D721Med (cell line): ENCODE results near the gene APLP1.

Source experiments
- DNase-seq: peaks from one replicate; pipeline ENCODE4 v3.0.0; 2011; ENCODE audit warnings: low spot score; ENCODE audit not compliant: insufficient read length
- FAIRE-seq: peaks from 2 replicates; lab custom pipeline; 2011; peaks lifted over from hg19 to GRCh38; lab: Jason Lieb, UNC
- TF ChIP-seq, protein P1 (sequence below): IDR thresholded peaks from 2 replicates; pipeline ENCODE4 v1.5.1; 2012; ENCODE audit warnings: mild to moderate bottlenecking, control low read depth; ENCODE audit not compliant: insufficient read depth; ENCODE audit errors: missing control alignments

APLP1 gene

GRCh38 chr19:35841961-35842595, 26.3 kb upstream of the APLP1 start:
- TF ChIP-seq, protein P1, sequence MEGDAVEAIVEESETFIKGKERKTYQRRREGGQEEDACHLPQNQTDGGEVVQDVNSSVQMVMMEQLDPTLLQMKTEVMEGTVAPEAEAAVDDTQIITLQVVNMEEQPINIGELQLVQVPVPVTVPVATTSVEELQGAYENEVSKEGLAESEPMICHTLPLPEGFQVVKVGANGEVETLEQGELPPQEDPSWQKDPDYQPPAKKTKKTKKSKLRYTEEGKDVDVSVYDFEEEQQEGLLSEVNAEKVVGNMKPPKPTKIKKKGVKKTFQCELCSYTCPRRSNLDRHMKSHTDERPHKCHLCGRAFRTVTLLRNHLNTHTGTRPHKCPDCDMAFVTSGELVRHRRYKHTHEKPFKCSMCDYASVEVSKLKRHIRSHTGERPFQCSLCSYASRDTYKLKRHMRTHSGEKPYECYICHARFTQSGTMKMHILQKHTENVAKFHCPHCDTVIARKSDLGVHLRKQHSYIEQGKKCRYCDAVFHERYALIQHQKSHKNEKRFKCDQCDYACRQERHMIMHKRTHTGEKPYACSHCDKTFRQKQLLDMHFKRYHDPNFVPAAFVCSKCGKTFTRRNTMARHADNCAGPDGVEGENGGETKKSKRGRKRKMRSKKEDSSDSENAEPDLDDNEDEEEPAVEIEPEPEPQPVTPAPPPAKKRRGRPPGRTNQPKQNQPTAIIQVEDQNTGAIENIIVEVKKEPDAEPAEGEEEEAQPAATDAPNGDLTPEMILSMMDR: no peak
- DNase-seq (no peak), FAIRE-seq (no peak)

- DNase-seq: no peak
- FAIRE-seq: no peak
- TF ChIP-seq, protein P1: no peak
These were observed 25.6 kb upstream of the APLP1 start for GRCh38 chr19:35842666-35843272.

- DNase-seq (no peak), FAIRE-seq (no peak)
- TF ChIP-seq, protein P1: no peak
These were observed 24.5 kb upstream of the APLP1 start for GRCh38 chr19:35843676-35844481.

GRCh38 chr19:35844482-35845214, 23.7 kb upstream of the APLP1 start:
- no peak for DNase-seq
- no peak for FAIRE-seq
- TF ChIP-seq, protein P1: no peak

- DNase-seq (no peak), FAIRE-seq (no peak)
- TF ChIP-seq, protein P1: no peak
These were observed 22.9 kb upstream of the APLP1 start for GRCh38 chr19:35845215-35846037.

DNA sequence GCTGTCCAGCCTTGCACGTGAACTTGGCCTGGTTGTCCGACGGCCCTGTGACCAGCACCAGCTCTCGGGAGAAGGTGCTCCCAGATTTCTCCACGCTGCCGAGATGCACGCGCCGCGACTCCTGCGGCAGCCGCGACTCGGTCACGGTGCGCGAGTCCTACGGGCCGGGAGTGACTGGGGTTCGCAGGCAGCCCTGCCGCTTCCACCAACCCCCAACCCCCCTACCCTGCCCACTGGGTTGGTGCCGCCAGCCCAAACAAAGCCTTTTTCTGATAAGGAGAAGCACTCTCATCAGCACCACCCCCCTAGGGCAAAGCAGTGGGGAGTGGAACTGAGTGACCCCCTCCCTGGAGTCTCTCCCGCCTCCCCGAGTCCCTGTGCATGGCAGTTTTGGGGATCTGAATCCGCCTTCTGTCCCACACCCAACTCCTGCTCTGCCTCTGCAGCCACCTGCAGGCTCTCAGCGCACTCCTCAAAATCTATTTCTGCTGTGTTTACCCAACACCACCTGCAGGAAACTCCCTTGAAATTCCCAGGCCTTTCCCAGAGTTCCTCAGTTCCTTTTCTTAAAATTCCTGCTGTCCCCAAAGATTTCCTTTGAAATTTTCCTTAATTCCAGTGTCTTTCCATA, 22.2 kb upstream of the APLP1 start:
- no peak for DNase-seq
- no peak for FAIRE-seq
- TF ChIP-seq, protein P1: no peak
